ENCODE results near the gene PARVB. TPM values are rescaled to one million over a fixed set of nuclear protein-coding genes. Genes with fewer than 3 reads are reported as not detected.

Gene PARVB
- total RNA-seq, 1 donor from 2014 or later, result 6.7 TPM

GRCh38 chr22:44203203-44203602 lies 179.1 kb downstream of the PARVB start:
- no peak for ATAC-seq

- ATAC-seq, result no peak
Measured at GRCh38 chr22:44204739-44205515, 180.8 kb downstream of the PARVB start.

GRCh38 chr22:44205516-44206329 lies 181.6 kb downstream of the PARVB start:
- no peak for ATAC-seq

DNA sequence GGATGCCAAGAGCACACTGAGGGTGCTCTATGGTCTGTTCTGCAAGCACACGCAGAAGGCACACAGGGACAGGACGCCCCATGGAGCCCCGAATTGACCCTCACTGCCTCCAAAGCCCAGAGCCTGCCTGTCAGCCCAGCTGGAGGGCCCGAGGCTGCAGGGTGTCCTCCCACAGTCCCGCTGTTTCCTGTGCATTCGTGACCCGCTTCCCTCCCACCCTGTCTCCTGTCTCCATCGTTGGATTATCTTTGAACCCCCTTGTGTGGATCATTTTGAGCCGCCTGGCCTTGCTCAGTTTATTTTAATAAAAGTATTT lies 182.2 kb downstream of the PARVB start:
- ATAC-seq, result no peak

DNA sequence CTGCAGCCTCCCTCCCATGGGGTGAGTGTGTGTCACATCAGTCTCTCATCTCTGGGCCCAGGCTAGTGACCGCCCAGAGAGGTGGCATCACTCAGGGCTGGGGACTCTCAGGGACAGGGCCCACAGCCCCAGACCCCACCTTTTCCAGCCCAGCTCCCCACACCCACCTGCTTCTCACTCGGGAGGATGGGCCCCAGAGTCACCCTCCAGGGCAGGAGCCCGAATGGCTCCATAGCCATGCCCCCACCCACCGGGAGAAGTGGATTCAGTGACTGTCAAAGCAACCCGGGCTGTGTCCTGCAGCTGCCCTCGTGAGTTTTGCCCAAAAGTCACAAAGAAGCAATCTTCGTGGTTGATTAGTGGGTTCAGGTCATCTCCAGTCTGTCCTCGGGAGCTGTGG lies 182.6 kb downstream of the PARVB start:
- ATAC-seq, result no peak

DNA sequence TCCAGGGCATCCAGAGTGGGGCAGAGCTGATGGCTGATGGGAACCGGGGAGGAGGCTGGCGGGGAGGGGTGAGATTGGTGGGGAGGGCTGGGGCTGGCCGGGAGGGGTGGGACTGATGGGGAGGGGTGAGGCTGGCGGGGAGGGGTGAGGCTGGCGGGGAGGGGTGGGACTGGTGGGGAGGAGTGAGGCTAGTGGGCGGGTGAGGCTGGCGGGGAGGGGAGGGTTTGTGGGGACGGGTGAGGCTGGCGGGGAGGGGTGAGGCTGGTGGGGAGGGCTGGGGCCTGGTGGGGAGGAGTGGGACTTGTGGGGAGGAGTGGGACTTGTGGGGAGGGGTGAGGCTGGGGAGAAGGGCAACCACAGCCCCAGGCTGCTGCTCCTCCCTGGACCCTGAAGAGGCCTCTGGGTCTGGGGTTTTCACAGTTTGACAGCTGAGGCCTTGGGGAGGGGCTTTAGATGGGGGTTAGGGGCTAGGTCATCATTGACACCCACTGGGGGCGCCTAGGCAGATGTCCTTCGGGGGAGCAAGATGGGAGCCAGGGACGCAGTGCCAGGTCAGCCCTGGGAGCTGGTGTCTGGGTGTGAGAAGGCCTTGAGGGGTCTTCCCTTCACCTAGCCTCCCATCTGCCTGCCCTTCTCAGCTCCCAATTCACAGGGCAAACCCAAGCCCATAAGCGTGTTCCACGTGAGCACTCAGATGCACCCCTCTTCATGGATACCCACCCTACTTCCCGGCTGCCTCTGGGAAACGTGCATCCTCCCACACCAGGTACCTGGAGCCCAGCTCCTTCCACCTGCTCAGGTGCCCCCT lies 183.3 kb downstream of the PARVB start:
- ATAC-seq, result no peak

DNA sequence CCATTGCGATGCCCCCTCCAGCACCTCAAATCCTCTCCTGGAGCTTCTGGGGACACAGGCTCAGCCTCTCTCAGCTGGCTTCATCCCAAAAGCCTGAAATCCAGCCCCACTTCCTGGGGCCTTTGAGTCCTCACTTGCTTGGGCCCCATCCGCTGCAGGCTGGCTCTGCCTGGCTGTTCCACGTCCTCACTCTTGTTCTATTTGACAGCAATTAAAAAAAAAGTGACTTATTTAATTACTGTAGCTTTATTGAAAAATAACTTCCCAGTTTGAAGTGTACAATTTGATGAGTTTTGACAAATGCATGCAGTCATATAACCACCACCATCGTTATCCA lies 183.8 kb downstream of the PARVB start:
- ATAC-seq, result no peak

- ATAC-seq, result no peak
Measured at GRCh38 chr22:44209343-44209742, 185.2 kb downstream of the PARVB start.

- no peak for ATAC-seq
Measured at GRCh38 chr22:44210722-44211121, 186.6 kb downstream of the PARVB start.

GRCh38 chr22:44211256-44211945 lies 187.3 kb downstream of the PARVB start:
- no peak for ATAC-seq

- ATAC-seq, result no peak
Measured at GRCh38 chr22:44211946-44212930, 188.1 kb downstream of the PARVB start.

DNA sequence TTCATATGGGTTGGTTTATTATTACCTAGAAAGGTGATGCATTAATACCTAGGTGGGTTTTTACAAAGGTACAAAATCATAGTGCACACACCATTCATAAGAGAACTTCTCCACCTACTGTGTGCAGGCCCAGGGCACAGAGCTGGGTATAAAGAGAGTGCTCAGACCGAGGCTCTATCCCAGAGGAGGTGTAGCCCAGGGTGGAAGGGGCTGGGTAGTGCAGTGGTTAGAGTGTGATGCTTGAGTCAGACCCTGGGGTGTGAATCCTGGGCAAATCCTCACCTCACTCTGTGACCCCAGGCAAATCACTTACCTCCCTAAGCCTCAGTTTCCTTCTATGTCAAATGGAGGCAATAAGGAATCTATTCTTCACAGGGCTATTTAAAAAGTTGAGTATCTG lies 188.8 kb downstream of the PARVB start:
- no peak for ATAC-seq

DNA sequence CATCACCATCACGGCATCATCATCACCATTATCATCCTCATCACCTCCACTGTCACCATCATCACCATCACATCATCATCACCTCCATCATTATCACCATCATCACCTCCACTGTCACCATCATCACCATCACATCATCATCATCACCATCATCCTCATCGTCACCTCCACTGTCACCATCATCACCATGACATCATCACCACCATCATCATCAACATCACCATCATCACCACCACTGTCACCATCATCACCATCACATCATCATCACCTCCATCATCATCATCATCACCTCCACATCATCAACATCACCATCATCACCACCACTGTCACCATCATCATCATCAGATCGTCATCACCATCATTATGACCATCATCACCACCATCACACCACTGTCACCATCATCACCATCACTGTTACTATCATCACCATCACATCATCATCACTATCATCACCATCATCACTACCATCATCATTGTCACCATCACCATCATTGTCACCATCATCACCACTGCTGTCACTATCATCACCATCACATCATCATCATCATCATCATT lies 189.5 kb downstream of the PARVB start:
- no peak for ATAC-seq

DNA sequence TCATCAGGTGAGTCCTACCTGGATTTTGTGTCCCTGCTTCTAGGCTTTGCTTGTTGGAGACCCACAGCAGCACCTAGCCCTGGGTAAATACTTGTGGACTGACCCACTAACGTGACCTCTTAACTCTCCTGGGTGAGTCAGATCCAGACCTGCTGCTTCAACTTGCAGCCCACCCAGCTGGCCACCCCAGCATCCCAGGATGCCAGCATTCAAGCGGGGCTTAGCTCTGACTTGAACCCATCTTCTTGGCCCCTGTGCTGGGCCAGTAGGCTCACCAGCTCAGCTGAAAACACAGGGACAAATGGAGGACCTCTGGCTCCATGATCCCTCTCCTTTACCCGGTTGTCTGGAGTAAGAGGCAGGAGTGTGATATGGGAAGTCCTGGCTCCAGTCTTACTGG lies 190.1 kb downstream of the PARVB start:
- no peak for ATAC-seq

DNA sequence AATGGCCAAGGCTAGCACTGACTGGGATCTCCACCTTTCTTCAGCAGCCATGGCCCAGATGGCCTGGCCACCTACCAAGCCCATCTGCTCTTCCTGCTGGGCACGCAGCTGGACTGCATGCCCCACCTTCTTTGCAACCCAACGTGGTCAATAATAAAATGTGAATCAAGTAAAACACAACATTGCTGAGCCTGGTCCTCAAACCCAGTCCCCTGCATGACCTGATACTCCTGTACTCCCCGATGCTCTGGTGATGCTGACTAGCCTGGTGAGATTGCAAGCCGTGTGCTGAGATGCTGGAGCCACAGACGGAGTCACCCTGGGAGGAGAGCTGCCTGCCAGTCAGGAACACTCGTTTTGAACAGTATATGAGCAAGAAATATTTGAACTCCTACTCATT lies 190.7 kb downstream of the PARVB start:
- no peak for ATAC-seq

- ATAC-seq, result no peak
Measured at GRCh38 chr22:44215287-44215686, 191.2 kb downstream of the PARVB start.

- no peak for ATAC-seq
Measured at GRCh38 chr22:44217346-44217745, 193.2 kb downstream of the PARVB start.

- no peak for ATAC-seq
Measured at GRCh38 chr22:44218071-44218470, 194.0 kb downstream of the PARVB start.

DNA sequence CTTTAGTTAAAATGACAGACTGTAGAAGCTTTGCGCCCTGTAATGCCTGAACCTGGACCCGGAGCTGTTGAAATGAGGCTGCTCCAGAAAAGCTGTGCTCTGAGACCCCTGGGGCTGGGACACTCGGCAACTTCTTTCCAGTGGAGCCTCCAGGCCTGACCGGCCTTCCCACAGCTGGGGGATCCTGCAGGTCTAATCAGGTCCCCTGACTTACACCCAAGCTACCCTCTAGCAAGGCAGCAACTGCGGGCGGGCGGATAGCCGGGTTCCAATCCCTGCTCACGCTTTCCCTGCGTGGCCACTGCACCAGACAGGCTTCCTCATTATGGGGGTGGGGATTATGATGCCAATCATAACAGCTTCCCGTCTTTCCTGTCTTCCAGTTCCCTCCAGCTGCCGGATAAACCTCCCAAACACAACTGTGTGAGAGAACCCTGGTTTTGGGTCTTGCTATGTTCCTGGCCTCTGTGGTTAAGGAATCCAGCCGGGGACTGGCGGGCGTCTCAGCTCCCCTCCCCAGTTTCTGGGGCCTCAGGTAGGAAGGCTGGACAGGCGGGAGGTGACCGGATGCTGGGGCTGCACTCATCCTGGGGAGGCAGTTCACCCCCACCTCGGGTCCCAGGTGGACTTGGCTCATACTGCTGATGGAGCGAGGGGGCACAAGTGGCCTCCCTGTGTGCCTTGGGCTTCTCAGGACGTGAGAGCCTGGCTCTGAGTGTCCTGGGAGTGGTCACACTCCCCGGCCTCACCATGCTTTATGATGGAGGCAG lies 195.2 kb downstream of the PARVB start:
- ATAC-seq, result no peak
